C4-2B (cell line): ENCODE data around the gene LIG1.

Source experiments
- ZFX ChIP-seq: fragments of 450-650 bp; IDR thresholded peaks from 2 replicates; pipeline ENCODE4 v1.6.1; 2017
- TF ChIP-seq, protein P1 (sequence below): fragments of 450-650 bp; conservative IDR thresholded peaks from 2 replicates; pipeline ENCODE4 v1.5.1; 2017; ENCODE audit warnings: mild to moderate bottlenecking

DNA sequence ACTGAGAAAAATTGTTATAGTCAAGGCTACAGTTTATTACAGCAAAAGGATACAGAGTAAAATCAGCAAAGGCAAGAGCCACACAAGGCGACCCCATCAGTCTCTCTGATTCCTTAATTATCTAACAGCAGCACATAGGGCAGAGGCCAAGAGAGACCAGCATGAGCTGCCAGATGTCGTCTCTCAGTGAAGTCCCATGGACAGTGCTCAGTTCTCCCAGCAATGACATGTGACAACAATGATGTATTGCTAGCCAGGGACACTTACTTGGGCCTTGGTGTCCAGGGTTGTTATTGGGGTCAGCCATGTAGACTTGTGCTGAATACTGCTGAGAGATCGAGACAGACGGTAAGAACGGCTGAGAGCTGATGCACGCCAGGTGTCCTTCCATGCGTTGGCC, 22.6 kb upstream of the LIG1 start:
- no peak for TF ChIP-seq ZFX
- TF ChIP-seq, protein P1, sequence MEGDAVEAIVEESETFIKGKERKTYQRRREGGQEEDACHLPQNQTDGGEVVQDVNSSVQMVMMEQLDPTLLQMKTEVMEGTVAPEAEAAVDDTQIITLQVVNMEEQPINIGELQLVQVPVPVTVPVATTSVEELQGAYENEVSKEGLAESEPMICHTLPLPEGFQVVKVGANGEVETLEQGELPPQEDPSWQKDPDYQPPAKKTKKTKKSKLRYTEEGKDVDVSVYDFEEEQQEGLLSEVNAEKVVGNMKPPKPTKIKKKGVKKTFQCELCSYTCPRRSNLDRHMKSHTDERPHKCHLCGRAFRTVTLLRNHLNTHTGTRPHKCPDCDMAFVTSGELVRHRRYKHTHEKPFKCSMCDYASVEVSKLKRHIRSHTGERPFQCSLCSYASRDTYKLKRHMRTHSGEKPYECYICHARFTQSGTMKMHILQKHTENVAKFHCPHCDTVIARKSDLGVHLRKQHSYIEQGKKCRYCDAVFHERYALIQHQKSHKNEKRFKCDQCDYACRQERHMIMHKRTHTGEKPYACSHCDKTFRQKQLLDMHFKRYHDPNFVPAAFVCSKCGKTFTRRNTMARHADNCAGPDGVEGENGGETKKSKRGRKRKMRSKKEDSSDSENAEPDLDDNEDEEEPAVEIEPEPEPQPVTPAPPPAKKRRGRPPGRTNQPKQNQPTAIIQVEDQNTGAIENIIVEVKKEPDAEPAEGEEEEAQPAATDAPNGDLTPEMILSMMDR: no peak
